ENCODE results near the gene VIPR2.
A peak's percentile ranks its signal among the peaks of the same experiment; 100 is the strongest.

VIPR2 gene

DNA sequence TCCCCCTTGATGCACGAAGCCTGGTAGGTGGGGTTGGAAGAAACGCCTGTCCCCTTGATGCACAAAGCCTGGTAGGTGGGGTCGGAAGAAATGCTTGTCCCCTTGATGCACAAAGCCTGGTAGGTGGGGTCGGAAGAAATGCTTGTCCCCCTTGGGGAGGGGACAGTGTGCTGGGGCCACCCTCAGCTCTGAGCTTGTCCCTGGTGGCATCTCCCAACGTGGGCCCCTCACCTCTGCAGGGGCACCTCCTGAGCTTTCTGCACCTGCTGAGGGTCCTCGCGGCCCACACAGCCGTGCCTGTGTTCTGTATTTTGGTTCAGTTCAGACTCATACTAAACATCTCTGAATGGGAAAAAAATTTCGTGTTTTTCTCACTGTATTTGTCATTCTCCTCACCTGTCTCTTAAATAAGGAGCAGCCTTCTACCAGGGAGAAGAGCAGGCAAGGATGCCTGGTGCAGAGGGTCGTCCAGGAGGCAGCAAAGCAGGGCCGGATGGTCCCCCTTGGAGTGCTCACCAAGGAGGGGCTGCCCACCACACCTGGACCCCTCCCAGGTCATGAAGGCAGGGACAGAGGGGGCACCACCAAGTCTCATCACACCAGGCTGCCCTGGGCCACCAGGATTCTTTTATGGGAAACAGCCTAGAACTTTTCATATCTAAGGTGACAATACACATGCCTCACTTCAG is 24.7 kb downstream of the VIPR2 start:
- DNase-seq (ENCODE audit: low spot score): peak; percentile 12

DNA sequence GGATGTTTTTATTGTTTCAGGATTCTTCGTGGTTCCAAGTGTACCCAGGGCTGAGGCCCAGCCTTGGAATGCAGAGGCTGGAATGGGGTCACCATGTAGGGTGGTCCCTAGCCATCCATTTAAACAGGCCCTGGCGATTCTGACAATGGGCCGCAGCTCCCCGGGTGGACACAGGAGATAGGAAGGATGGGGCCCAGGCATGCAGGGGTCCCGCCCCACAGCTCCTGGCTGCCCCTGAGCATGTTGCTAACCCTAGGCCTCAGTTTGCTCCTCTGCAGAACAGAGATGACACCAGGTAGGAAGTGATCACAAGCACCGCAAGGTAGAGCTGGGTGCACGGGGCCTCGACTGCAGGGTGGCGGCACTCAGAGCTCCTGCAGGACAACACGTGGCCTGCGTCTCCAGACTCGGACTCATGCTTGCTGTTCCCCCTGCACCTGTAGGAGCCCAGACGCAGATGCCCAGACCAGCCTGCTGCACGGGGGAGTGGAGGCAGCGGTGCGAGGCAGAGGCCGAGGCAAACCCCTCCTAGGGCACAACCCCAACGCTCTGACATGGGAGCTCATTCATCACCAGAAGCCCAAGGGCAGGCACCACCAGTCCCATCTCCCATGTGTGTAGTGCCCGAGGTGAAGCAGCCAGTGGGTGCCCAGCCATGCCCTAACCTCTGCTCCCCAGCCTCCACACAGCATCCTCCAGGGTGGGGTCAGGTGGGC is 25.5 kb downstream of the VIPR2 start:
- peak; percentile 46 for DNase-seq (ENCODE audit: low spot score)

DNA sequence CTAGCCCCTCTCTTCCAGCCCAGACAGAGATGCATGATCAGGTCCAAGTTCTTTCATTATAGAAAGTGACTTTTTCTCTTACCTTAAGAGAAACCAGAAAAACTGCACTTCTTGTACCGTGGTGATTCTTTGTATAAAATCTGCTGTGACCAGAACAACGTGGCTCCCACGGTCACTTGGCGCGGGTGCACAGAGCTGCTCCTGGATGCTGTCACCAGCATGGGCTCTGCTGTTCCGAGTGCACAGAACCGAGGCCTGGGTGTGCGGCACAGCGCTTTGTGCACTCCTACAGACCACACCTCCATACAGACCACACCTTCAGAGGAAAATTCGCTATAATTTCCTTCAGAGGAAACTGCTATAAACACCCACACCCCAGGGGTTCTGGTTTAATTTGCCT is 26.0 kb downstream of the VIPR2 start:
- DNase-seq (ENCODE audit: low spot score): peak; percentile 33

- no peak for DNase-seq (ENCODE audit: low spot score)
Observed at GRCh38 chr7:159118197-159118595, 26.5 kb downstream of the VIPR2 start.

- peak; percentile 57 for DNase-seq (ENCODE audit: low spot score)
Observed at GRCh38 chr7:159117366-159118196, 27.1 kb downstream of the VIPR2 start.

- DNase-seq (ENCODE audit: low spot score): no peak
Observed at GRCh38 chr7:159116581-159117339, 27.9 kb downstream of the VIPR2 start.

DNA sequence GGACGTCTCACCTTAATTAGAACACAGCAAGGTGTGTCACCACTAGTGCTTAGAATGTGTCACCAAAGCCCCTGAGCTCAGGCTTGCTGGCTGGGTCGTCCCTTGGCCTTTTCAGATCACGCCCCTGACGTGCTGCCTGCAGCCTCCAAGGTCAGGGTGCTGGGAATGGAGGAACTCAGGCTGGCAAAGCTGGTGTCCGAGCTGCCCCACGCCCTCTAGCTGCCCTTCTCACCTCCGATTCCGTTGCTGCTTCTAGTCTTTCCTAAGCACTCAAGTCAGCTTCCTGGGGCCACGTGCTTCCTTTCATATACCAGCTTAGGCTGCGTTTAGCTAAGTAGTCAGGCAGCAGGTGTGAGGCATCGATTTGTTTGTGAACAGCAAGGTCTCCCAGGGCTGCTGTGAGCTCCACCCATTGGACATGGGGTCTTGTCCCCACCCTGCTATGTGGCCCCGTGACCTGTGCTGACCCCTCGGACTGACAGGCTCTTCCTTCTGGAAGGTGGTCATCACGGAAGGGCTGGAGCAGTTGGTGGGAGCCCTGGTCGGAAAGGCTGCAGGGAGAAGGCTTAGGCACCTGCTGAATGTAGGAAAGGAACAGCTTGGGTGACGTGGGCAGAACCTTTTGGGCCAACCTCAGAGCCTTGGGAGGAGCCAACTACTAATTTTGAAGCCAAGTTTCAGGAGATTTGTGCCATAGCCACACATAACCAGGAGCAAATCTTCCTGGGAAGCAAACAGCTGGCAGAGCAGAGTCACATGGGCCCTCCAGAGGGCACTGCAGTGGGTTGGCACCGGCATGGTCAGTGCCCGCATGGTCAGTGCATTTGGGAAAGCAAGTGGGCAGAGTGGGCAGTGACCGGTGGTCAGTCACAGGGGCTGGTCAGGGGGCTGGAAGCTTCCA is 28.8 kb downstream of the VIPR2 start:
- no peak for DNase-seq (ENCODE audit: low spot score)

DNA sequence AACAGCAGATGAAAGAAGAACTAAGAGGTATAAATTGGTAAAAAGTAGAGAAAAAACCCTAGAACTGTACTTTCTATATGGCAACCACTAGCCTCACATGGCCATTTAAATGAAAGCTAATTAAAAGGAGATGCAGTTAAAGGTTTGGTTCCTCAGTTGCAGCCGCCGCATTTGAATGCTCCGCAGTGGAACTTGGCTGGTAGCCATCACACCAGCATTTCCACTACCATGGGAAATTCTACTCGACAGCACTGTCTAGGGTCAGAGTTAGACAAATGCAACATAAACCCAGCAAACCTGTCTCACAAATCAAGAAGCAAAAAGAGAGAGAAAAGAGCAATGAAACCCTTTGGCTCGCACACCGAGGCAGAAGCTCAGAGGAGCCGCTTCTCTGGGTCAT is 29.7 kb downstream of the VIPR2 start:
- DNase-seq (ENCODE audit: low spot score): peak; percentile 49

DNA sequence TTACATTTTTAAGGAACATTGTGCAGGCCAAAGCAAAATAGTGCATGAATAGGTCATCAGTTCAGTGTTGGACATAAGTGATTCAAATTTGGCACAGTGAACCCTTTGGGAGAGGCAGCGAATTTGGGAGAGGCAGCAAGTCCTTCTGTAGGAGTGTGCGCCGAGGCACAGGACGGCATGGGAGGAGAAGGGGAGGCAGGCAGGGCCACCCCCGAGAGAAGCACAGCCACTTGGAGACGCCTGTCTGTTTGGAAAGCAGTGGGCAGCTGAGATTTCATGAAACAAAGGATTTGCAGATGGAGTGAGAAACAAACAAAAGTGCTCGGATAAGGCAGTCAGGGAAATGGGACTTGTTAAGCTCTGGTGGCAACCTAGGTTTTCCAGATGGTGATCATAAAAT is 30.6 kb downstream of the VIPR2 start:
- DNase-seq (ENCODE audit: low spot score): peak; percentile 48

GRCh38 chr7:159113056-159113455 is 31.6 kb downstream of the VIPR2 start:
- DNase-seq (ENCODE audit: low spot score): peak; percentile 23

DNA sequence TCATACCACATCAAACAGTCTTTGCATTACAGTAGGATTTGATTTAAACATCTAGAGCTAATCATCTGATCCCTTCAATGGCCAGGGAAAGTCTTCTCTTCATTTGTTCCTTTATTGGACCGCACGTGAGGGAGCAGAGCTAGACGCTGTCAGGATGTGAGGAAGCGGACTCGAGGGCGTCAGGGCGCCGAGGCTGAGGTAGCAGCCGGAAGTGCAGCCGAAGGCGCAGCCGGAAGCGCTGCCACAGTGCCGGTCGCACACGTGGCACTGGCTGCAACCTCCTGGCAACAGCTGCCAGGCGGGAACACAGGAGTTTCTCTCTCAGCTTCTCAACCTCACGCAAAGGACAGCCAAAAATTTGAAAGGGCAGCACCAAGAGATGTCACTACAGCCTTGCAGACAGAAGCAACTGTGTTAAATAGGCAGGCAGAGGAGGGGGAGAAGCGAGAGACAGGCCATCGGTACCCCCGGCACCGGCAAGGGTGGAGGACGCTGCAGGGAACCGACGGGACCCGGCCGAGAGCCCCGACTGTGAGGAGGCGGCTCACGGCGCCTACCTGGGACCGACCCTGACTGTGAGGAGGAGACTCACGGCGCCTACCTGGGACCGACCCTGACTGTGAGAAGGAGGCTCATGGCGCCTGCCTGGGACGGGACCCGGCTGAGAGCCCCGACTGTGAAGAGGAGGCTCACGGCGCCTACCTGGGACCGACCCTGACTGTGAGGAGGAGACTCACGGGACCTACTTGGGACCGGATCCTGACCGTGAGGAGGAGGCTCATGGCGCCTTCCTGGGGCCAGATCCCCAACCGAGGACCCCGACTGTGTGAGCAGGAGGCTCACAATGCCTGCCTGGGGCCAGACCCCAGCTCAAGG is 32.3 kb downstream of the VIPR2 start:
- peak; percentile 62 for DNase-seq (ENCODE audit: low spot score)

DNA sequence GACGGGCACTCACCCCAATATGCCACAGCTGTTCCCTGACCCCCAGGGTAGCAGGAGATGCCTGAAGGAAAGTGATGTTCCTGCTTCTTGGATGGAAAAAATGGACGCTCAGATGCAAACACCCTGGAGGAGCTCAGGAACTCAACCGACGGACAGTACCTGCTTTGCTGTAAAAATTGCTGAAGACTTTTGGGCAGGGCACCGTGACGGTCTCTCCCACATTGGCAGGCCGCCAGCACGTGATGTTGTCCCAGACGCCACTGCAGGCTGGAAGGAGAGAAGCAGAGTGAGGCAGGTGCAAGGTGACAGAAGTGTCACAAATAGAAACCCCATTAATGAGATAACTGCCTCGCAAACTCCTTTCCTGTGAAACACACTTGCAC is 35.0 kb downstream of the VIPR2 start:
- peak; percentile 44 for DNase-seq (ENCODE audit: low spot score)

GRCh38 chr7:159108941-159109652 is 35.6 kb downstream of the VIPR2 start:
- DNase-seq (ENCODE audit: low spot score): no peak

DNA sequence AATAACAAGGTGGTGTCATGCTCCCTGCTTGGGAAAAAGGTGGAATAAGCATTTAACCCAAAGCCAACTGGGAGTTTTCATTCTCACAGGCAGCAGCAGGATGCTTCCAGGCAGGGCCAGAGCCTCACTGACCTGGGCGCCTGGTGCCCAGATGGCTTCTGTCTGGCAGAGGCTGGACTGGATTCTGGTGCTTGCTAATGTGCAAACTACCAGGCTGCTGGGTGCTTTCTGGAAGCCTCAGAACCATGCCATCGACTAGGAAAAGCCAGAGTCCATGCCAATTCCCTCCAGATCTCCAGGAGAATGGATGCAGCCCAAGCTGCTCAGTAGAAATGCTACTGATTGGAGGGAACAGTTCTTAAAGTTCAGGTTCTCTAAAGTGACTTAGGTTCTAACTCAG is 36.2 kb downstream of the VIPR2 start:
- no peak for DNase-seq (ENCODE audit: low spot score)

DNA sequence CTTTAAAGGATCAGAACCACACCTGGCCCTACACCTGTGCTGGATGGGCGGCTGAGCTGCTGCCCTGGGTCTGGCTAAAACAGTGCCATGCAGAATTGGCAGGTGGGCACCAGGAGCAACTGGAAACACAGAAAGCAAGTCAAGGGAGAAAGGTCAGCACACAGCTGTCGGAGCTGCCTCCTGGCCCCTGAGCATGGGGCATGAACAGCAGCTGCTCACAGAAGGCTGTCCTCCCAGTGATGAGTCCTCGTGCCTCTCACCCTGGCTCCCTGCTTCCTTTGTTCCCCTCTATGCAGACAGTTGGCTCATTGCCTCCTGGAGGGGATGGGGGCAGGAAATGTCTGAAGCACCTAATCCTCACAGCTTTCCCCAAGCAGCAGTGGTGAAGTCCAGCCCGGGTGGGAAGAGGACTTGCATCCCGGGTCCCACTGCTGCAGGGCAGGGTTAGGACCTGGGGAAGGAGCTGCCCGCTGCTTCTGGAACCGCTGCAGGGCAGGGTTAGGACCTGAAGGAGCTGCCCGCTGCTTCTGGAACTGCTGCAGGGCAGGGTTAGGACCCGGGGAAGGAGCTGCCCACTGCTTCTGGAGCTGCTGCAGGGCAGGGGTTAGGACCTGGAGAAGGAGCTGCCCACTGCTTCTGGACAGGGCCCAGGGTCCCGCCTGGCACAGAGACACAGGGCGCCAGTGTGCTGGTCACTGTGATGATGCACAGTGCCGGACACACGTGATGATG is 37.3 kb downstream of the VIPR2 start:
- no peak for DNase-seq (ENCODE audit: low spot score)

GRCh38 chr7:159105832-159106811 is 38.5 kb downstream of the VIPR2 start:
- no peak for DNase-seq (ENCODE audit: low spot score)

DNA sequence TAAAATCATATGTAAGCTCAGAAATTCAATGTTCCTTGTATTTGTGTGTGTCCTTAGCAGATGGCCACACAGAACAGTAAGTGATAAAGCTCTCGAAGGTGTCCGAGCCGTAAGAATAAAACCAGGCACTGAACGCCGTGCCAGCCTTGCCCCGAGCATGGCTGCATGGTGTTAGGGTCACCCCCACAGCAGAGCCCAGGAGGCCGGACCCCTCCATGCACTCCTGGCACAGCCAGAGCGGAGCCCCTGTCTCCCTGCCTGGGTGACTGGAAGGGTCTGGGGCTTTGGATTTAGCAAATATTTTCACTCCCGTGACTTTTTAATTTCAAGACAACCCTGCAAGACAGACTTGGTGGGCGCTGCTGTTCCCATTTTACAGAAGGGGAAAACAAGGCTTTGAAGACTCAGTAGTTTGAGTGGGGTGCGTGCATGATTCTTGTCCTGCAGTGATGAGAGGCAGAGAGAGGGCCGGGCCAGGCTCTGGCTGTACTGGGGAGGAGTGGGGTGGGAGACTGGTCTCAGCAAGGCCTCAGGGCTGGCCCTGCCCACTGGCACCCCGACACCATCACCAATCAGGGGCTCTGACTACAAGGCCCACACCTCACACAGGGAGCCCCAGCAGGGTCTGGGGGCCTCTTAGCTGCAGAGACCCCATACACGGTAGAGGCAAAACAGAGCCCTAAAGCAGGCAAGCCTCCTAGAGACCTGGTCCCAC is 39.4 kb downstream of the VIPR2 start:
- DNase-seq (ENCODE audit: low spot score): no peak

Data from left forelimb (tissue), 1 donor.